Neural cell (in vitro differentiated cells): Measurements from ENCODE around the gene DOCK8.

Experiments
- EZH2 ChIP-seq: fragments of 200-600, 300-800 bp; shearing (Covaris generic), sonication (generic); IDR thresholded peaks from 2 replicates; pipeline ENCODE4 v1.6.1; 2014; ENCODE audit warnings: antibody characterized with exemption, low read length, borderline replicate concordance, mild to moderate bottlenecking; ENCODE audit not compliant: insufficient read depth, poor library complexity, severe bottlenecking
- MXI1 ChIP-seq: fragments of 450-650 bp; conservative IDR thresholded peaks from 2 replicates; pipeline ENCODE4 v1.6.1; 2014; ENCODE audit warnings: antibody characterized with exemption, mild to moderate bottlenecking; ENCODE audit not compliant: poor library complexity, severe bottlenecking
- SMC3 ChIP-seq: fragments of 450-650 bp; conservative IDR thresholded peaks from 2 replicates; pipeline ENCODE4 v1.6.1; 2014; ENCODE audit warnings: antibody characterized with exemption, mild to moderate bottlenecking, moderate library complexity; ENCODE audit not compliant: poor library complexity
- TAF1 ChIP-seq: IDR thresholded peaks from 2 replicates; pipeline ENCODE4 v1.6.1; 2012; ENCODE audit warnings: low read depth
- TF ChIP-seq, protein P1 (sequence below): fragments of 450-650 bp; IDR thresholded peaks from 2 replicates; pipeline ENCODE4 v1.5.1; 2014; ENCODE audit warnings: antibody characterized with exemption, mild to moderate bottlenecking, moderate library complexity; ENCODE audit not compliant: poor library complexity, severe bottlenecking

DNA sequence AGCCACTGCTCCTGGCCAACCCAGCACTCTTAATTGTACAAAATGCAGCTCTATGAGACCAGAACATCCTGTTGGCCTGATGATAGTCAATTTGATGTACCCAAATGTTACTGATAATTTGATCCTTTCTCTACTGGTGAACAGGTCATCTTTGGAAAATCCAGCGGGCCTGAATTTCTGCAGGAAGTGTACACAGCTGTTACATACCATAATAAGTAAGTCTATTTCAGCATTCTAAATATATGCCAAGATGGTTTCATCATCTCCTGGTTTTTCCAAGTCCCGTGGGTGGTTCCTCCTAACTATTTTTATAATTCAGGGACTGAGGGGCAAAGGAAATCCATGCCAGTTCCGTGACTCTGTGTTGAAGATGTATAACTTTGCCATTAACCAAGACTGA, 155.4 kb downstream of the DOCK8 start:
- TF ChIP-seq, protein P1, sequence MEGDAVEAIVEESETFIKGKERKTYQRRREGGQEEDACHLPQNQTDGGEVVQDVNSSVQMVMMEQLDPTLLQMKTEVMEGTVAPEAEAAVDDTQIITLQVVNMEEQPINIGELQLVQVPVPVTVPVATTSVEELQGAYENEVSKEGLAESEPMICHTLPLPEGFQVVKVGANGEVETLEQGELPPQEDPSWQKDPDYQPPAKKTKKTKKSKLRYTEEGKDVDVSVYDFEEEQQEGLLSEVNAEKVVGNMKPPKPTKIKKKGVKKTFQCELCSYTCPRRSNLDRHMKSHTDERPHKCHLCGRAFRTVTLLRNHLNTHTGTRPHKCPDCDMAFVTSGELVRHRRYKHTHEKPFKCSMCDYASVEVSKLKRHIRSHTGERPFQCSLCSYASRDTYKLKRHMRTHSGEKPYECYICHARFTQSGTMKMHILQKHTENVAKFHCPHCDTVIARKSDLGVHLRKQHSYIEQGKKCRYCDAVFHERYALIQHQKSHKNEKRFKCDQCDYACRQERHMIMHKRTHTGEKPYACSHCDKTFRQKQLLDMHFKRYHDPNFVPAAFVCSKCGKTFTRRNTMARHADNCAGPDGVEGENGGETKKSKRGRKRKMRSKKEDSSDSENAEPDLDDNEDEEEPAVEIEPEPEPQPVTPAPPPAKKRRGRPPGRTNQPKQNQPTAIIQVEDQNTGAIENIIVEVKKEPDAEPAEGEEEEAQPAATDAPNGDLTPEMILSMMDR, result no peak
- TF ChIP-seq MXI1 (no peak), EZH2 (no peak), TAF1 (no peak), SMC3 (no peak)
